Measurements from ENCODE around the gene PCDHGB5.
"Not testable (repeated sequence)": the region's sequence is repeated elsewhere in the genome, so short reads cannot be mapped to it uniquely, and the experiment has no call there.

PCDHGB5 gene

DNA sequence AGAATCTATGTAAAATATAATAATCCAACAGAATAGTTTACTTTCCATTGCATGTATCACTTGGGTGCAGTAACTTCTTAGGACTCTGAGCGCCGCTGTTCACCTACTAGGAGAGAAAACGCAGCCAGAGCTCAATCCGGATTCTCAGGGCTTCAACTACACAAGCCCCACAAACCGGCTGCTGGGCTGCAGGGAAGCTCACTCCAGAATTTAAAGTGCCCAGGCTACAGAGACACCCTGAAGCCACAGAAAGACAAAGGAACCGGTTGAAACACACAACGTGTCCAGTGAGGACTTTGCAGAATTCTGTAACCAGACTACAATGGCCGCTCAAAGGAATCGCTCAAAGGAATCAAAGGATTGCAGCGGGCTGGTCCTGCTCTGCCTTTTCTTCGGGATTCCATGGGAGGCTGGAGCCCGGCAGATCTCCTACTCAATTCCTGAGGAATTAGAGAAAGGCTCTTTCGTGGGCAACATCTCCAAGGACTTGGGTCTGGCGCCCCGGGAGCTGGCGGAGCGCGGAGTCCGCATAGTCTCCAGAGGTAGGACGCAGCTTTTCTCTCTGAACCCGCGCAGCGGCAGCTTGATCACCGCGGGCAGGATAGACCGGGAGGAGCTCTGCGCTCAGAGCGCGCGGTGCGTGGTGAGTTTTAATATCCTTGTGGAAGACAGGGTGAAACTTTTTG lies 15.2 kb downstream of the PCDHGB5 start, which contains the start of gene PCDHGA10:
Gene PCDHGA10 (plus strand): TSS at position 134 of the 686 bp plus-strand sequence. CDS start 189 bp downstream, at position 323.
- no peak for DNase-seq (ENCODE audit: low read depth)

DNA sequence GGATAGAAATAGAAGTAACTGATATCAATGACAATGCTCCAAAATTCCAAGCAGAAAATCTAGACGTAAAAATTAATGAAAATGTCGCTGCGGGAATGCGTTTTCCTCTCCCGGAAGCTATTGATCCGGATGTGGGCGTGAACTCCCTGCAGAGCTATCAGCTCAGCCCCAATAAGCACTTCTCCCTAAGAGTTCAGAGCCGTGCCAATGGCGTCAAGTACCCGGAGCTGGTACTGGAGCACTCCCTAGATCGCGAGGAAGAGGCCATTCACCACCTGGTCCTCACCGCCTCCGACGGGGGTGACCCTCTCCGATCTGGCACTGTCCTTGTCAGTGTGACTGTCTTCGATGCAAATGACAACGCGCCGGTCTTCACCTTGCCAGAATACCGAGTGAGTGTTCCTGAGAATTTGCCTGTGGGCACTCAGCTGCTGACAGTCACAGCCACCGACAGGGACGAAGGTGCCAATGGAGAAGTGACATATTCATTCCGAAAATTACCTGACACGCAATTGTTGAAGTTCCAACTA lies 15.9 kb downstream of the PCDHGB5 start:
- no peak for DNase-seq (ENCODE audit: low read depth)

- not testable (repeated sequence) for DNase-seq (ENCODE audit: low read depth)
Measured at GRCh38 chr5:141414548-141415274, 17.0 kb downstream of the PCDHGB5 start.

- DNase-seq (ENCODE audit: low read depth), result not testable (repeated sequence)
Measured at GRCh38 chr5:141415275-141415618, 17.5 kb downstream of the PCDHGB5 start.

GRCh38 chr5:141417494-141418172 lies 19.9 kb downstream of the PCDHGB5 start, which contains the start of gene PCDHGB7:
Gene PCDHGB7, plus strand, starts transcription at chr5:141417677. Its CDS starts 183 bp downstream, at chr5:141417860.
- not testable (repeated sequence) for DNase-seq (ENCODE audit: low read depth)

GRCh38 chr5:141419074-141419880 lies 21.5 kb downstream of the PCDHGB5 start:
- DNase-seq (ENCODE audit: low read depth), result no peak

DNA sequence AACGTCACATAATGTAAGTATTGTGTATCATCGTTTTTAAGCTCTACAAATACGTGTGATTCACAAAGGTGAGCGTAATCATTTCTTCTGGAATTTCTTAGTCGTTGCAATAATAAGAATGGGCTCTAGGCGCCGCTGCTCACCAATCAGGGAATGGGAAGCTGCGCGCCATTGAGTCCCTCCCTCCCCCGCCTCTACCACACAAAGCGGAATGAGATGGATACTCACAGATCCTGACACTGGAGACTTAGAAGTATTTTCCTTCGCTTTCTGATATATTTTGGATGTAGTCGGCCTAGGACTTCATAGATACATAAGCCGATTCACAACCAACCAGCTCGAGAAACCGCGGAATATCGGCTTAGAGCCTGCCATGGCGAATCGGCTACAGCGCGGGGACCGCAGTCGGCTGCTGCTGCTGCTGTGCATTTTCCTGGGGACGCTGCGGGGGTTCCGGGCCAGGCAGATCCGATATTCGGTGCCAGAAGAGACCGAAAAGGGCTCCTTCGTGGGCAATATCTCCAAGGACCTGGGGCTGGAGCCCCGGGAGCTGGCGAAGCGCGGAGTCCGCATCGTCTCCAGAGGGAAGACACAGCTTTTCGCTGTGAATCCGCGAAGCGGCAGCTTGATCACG lies 23.2 kb downstream of the PCDHGB5 start, which contains the start of gene PCDHGA11:
Gene PCDHGA11 (plus strand): TSS at position 197 of the 634 bp plus-strand sequence. CDS start 177 bp downstream, at position 374.
- no peak for DNase-seq (ENCODE audit: low read depth)

GRCh38 chr5:141421489-141421855 lies 23.7 kb downstream of the PCDHGB5 start:
- no peak for DNase-seq (ENCODE audit: low read depth)

DNA sequence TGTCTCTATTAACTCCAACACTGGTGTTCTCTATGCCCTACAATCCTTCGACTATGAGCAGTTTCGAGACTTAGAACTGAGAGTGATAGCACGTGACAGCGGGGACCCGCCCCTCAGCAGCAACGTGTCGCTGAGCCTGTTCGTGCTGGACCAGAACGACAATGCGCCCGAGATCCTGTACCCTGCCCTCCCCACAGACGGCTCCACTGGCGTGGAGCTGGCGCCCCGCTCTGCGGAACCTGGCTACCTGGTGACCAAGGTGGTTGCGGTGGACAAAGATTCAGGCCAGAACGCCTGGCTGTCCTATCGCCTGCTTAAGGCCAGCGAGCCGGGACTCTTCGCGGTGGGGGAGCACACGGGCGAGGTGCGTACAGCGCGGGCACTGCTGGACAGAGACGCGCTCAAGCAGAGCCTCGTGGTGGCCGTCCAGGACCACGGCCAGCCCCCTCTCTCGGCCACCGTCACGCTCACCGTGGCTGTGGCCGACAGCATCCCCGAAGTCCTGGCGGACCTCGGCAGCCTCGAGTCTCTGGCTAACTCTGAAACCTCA lies 25.1 kb downstream of the PCDHGB5 start:
- no peak for DNase-seq (ENCODE audit: low read depth)

GRCh38 chr5:141427783-141428426 lies 30.2 kb downstream of the PCDHGB5 start:
- no peak for DNase-seq (ENCODE audit: low read depth)

DNA sequence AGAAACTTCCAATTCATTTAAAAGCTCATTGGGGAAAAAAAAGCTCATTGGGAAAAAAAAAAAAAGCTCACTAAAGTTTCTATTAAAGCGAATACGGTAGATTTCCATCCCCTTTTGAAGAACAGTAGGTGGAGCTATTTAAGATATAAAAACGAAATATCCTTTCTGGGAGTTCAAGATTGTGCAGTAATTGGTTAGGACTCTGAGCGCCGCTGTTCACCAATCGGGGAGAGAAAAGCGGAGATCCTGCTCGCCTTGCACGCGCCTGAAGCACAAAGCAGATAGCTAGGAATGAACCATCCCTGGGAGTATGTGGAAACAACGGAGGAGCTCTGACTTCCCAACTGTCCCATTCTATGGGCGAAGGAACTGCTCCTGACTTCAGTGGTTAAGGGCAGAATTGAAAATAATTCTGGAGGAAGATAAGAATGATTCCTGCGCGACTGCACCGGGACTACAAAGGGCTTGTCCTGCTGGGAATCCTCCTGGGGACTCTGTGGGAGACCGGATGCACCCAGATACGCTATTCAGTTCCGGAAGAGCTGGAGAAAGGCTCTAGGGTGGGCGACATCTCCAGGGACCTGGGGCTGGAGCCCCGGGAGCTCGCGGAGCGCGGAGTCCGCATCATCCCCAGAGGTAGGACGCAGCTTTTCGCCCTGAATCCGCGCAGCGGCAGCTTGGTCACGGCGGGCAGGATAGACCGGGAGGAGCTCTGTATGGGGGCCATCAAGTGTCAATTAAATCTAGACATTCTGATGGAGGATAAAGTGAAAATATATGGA lies 32.8 kb downstream of the PCDHGB5 start, which contains the start of gene PCDHGA12:
Gene PCDHGA12 (plus strand): TSS at position 176 of the 782 bp plus-strand sequence. CDS start 253 bp downstream, at position 429.
- DNase-seq (ENCODE audit: low read depth), result no peak

DNA sequence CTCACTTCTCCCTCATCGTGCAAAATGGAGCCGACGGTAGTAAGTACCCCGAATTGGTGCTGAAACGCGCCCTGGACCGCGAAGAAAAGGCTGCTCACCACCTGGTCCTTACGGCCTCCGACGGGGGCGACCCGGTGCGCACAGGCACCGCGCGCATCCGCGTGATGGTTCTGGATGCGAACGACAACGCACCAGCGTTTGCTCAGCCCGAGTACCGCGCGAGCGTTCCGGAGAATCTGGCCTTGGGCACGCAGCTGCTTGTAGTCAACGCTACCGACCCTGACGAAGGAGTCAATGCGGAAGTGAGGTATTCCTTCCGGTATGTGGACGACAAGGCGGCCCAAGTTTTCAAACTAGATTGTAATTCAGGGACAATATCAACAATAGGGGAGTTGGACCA lies 33.5 kb downstream of the PCDHGB5 start:
- DNase-seq (ENCODE audit: low read depth), result no peak

DNA sequence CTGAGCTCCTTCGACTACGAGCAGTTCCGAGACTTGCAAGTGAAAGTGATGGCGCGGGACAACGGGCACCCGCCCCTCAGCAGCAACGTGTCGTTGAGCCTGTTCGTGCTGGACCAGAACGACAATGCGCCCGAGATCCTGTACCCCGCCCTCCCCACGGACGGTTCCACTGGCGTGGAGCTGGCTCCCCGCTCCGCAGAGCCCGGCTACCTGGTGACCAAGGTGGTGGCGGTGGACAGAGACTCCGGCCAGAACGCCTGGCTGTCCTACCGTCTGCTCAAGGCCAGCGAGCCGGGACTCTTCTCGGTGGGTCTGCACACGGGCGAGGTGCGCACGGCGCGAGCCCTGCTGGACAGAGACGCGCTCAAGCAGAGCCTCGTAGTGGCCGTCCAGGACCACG lies 34.6 kb downstream of the PCDHGB5 start:
- not testable (repeated sequence) for DNase-seq (ENCODE audit: low read depth)

DNA sequence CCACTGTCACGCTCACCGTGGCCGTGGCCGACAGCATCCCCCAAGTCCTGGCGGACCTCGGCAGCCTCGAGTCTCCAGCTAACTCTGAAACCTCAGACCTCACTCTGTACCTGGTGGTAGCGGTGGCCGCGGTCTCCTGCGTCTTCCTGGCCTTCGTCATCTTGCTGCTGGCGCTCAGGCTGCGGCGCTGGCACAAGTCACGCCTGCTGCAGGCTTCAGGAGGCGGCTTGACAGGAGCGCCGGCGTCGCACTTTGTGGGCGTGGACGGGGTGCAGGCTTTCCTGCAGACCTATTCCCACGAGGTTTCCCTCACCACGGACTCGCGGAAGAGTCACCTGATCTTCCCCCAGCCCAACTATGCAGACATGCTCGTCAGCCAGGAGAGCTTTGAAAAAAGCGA lies 35.0 kb downstream of the PCDHGB5 start:
- DNase-seq (ENCODE audit: low read depth), result not testable (repeated sequence)

GRCh38 chr5:141434006-141434405 lies 36.3 kb downstream of the PCDHGB5 start:
- no peak for DNase-seq (ENCODE audit: low read depth)

DNA sequence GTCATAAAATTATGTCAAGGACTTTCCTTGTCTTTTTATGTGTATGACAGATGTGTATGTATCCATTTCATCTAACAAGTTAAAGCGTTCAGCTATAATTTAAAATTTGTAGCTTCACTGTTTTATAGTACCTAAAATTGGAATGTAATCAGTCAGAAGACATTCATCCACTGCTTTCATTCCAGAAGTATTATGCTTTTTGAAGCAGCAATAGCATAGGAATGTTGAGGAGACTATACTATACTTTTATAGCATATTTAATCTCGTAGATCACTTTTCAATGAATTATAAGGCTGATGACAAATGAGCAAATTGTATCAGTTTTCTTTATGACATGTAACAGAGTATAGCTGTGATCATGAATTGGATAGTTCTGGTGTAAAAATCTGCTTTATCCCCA lies 39.5 kb downstream of the PCDHGB5 start:
- no peak for DNase-seq (ENCODE audit: low read depth)

GRCh38 chr5:141439411-141440141 lies 41.8 kb downstream of the PCDHGB5 start:
- DNase-seq (ENCODE audit: low read depth), result no peak

GRCh38 chr5:141440341-141440740 lies 42.6 kb downstream of the PCDHGB5 start:
- no peak for DNase-seq (ENCODE audit: low read depth)
